DMS153 (cell line): Measurements from ENCODE around the gene GSG1L.

Experiments used
- DNase-seq: peaks from one replicate; lab custom pipeline; 2025; lab: John Stamatoyannopoulos, UW

GSG1L gene

GRCh38 chr16:27789150-27789549 is 274.4 kb downstream of the GSG1L start:
- no peak for DNase-seq

GRCh38 chr16:27787665-27788064 is 275.8 kb downstream of the GSG1L start:
- no peak for DNase-seq

GRCh38 chr16:27786923-27787625 is 276.4 kb downstream of the GSG1L start:
- DNase-seq: no peak

GRCh38 chr16:27786221-27786922 is 277.1 kb downstream of the GSG1L start:
- no peak for DNase-seq

GRCh38 chr16:27785307-27785678 is 278.2 kb downstream of the GSG1L start:
- no peak for DNase-seq

GRCh38 chr16:27784351-27785306 is 278.9 kb downstream of the GSG1L start:
- DNase-seq: no peak

- no peak for DNase-seq
Observed at GRCh38 chr16:27781981-27782880, 281.3 kb downstream of the GSG1L start.

- no peak for DNase-seq
Observed at GRCh38 chr16:27781195-27781524, 282.4 kb downstream of the GSG1L start.

- DNase-seq: no peak
Observed at GRCh38 chr16:27780468-27781194, 282.9 kb downstream of the GSG1L start.

- DNase-seq: peak; percentile 1
Observed at GRCh38 chr16:27779641-27780164, 283.8 kb downstream of the GSG1L start.

- no peak for DNase-seq
Observed at GRCh38 chr16:27778926-27779570, 284.5 kb downstream of the GSG1L start.

- DNase-seq: no peak
Observed at GRCh38 chr16:27778171-27778925, 285.2 kb downstream of the GSG1L start.

GRCh38 chr16:27777527-27777926 is 286.0 kb downstream of the GSG1L start:
- no peak for DNase-seq

- DNase-seq: no peak
Observed at GRCh38 chr16:27776556-27777225, 286.8 kb downstream of the GSG1L start.

GRCh38 chr16:27775254-27775653 is 288.3 kb downstream of the GSG1L start:
- no peak for DNase-seq

GRCh38 chr16:27774779-27775178 is 288.7 kb downstream of the GSG1L start:
- DNase-seq: no peak

- DNase-seq: no peak
Observed at GRCh38 chr16:27773344-27773743, 290.2 kb downstream of the GSG1L start.

GRCh38 chr16:27772093-27772825 is 291.3 kb downstream of the GSG1L start:
- DNase-seq: no peak
